PC-9 (cell line): ENCODE results near the gene GART.

Source experiments
- EZH2 ChIP-seq: fragments of 200-600 bp; sonication (generic); IDR thresholded peaks from 2 replicates; pipeline ENCODE4 v1.8.0; 2017; ENCODE audit warnings: antibody characterized with exemption, low read depth
- TF ChIP-seq, protein P1 (sequence below): fragments of 200-600 bp; sonication (generic); conservative IDR thresholded peaks from 2 replicates; pipeline ENCODE4 v1.6.1; 2017; ENCODE audit warnings: mixed run types, antibody characterized with exemption, mild to moderate bottlenecking, moderate library complexity

DNA sequence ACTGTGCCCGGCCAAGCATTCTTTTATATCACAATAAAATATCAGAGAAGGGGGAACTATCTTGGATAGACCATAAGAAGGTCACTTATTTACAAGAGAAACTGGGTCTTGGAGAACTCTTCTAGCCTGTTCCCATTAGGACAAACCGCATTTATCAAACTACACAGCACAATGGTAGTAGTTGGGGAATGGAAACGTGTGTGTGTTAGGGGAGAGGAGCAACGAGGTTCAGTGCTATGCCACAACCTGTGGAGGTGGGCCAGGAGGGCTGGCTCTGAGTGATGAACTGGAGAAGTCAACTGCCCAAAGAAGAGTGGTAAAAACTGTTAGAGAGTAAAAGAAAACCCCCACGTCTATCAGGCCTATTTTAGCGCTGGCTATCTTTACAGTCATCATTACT, 45.0 kb upstream of the GART start:
- TF ChIP-seq, protein P1, sequence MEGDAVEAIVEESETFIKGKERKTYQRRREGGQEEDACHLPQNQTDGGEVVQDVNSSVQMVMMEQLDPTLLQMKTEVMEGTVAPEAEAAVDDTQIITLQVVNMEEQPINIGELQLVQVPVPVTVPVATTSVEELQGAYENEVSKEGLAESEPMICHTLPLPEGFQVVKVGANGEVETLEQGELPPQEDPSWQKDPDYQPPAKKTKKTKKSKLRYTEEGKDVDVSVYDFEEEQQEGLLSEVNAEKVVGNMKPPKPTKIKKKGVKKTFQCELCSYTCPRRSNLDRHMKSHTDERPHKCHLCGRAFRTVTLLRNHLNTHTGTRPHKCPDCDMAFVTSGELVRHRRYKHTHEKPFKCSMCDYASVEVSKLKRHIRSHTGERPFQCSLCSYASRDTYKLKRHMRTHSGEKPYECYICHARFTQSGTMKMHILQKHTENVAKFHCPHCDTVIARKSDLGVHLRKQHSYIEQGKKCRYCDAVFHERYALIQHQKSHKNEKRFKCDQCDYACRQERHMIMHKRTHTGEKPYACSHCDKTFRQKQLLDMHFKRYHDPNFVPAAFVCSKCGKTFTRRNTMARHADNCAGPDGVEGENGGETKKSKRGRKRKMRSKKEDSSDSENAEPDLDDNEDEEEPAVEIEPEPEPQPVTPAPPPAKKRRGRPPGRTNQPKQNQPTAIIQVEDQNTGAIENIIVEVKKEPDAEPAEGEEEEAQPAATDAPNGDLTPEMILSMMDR = no peak
- TF ChIP-seq EZH2 = no peak
